ENCODE measurements around the gene PACRG.
"Not testable (repeated sequence)": the region's sequence is repeated elsewhere in the genome, so short reads cannot be mapped to it uniquely, and the experiment has no call there.

The PACRG gene

GRCh38 chr6:163302747-163303146 is 575.0 kb downstream of the PACRG start:
- no peak for TF ChIP-seq GATA1 (IDR thresholded peaks at IDR 0.05; ENCODE audit: low read depth, low read length)
- DNase-seq = no peak

GRCh38 chr6:163306000-163306399 is 578.2 kb downstream of the PACRG start:
- TF ChIP-seq POLR2A (IDR thresholded peaks at IDR 0.05; ENCODE audit: low read length) = no peak
- TF ChIP-seq GATA1 (IDR thresholded peaks at IDR 0.05; ENCODE audit: low read depth, low read length) = no peak
- DNase-seq = no peak

- no peak for TF ChIP-seq GATA1 (IDR thresholded peaks at IDR 0.05; ENCODE audit: low read depth, low read length)
- TF ChIP-seq POLR2A (IDR thresholded peaks at IDR 0.05; ENCODE audit: low read length) = no peak
- DNase-seq = no peak
These were observed 581.1 kb downstream of the PACRG start for GRCh38 chr6:163308629-163309440.

DNA sequence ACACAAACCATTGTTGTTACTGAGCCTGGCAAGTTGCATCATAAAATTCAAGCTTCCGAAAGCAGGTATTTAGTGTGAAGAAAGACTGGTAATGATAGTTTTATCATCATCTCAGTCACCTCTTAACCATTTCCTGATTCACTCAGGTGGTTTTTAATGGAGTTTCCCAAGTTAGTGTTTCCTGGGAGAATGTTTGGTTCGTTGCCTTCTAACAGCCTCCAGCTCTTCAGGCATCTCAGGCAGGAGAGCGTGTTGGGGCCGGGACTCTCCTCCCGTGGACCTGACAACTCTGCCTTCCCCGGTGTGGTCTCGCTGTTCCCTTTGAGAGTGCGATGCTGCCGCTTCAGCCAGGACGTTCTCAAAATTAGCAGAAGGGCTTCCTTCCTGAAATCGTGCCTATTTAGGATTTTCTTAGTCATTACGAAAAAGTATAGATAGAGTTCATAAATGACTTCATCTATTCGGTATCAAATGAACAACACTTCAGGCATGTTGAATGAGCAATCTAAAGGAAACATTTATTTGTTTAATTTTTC is 581.8 kb downstream of the PACRG start:
- no peak for DNase-seq
- TF ChIP-seq GATA1 (IDR thresholded peaks at IDR 0.05; ENCODE audit: low read depth, low read length) (no peak), POLR2A (IDR thresholded peaks at IDR 0.05; ENCODE audit: low read length) (no peak)

DNA sequence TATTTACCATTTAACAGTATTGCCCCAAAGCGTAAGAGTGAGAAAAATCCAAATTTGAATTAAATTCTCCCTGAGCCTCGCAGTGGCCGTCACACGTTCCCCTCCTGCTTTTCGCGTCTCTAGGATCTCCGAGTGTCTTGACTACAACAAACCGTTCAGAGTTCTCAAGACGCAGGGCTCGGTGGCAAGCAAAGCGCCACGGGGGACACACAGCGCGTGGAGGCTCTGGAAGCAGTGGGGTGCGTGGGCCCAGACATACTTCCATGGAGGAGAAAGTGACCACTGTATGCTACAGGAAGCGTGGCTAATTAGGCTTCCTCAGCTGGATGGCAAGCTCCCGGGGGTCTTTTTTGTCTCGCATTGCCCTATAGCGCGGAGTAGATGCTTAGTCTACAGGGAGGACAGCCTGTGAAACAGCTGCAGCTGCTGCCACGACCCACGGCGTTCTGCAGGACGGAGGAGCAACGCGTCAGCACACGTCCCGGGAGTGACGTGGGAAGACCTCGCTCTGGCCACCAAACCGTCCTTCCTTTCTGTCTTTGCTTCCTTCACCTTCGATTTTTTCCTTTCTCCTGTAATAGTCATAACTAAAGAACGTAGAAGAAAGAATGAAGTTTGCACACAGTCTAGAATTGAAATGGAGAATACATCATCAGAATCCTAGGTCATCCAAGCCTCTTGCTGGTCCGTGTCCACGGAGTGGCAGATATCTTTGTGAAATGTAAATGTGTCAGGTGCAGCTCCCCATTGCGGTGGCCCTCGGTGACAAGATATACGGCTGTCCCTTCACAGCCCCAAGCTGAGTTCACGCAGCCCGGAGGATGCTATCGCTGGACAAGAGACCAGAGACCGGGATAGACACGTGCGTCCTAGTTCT is 582.6 kb downstream of the PACRG start:
- DNase-seq = no peak

DNA sequence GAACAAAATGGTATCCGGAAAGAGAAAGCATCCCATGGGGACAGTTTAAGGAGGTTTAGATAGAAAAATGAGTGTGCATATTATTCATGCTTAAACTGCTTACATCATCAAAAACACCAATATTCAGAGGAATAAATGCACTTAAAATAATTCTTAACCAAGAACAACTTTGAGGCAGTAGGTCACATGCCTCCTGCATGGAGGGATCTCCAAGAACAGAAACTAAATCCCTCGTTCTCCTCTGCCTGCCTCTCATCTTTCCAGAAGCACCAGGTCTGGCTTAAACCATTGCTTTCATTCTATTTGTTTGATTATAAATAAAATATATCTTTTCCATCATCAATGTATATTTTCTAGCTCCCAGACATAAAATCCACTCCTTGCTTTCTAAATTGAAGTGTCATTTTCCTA is 583.2 kb downstream of the PACRG start:
- no peak for DNase-seq
- TF ChIP-seq GATA1 (IDR thresholded peaks at IDR 0.05; ENCODE audit: low read depth, low read length) = no peak
- no peak for TF ChIP-seq POLR2A (IDR thresholded peaks at IDR 0.05; ENCODE audit: low read length)

More for the DNA sequence above, 582.6 kb downstream of the PACRG start:
- TF ChIP-seq POLR2A (IDR thresholded peaks at IDR 0.05; ENCODE audit: low read length) = no peak
- no peak for TF ChIP-seq GATA1 (IDR thresholded peaks at IDR 0.05; ENCODE audit: low read depth, low read length)

- no peak for DNase-seq
- TF ChIP-seq POLR2A (IDR thresholded peaks at IDR 0.05; ENCODE audit: low read length) (no peak), GATA1 (IDR thresholded peaks at IDR 0.05; ENCODE audit: low read depth, low read length) (no peak)
These were observed 584.1 kb downstream of the PACRG start for GRCh38 chr6:163311830-163312229.

DNA sequence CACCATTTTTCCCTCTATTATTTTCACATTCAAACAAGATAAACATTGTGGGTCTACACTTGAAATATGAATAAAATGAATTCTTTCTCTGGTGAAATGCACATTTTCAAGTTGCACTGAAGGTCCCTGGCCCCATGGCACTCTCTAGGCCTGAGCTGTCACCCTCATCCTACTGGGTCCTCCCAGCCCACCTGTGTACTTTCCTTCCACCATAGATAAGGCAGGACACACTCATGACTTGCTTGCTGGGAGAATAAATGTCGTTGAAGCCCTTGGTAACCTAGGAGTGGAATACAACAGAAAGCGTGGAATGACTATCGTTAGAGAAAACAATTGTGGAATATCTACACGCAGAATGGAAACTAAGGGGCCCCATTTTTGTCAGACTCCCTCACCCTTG is 585.8 kb downstream of the PACRG start:
- DNase-seq = no peak

DNA sequence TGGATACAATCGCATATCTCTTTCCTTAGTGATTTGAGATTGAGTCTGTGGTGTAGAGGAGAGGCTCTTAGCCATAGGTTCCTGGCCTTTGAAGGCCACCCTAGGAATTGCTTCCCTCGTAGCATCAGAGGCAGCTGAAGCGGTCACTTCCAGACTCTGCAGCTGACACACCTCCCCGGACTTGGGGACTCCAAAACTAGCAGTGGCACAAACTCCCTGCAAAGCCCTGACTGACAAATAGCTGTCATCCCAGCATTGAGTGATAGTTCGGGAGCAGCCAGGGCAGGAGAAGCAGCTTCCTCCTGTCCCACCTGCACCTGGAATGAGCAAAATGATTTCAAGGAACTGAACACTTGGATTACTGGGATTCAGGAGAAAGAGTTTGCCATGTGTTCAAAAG is 586.2 kb downstream of the PACRG start:
- TF ChIP-seq POLR2A (IDR thresholded peaks at IDR 0.05; ENCODE audit: low read length) (no peak), GATA1 (IDR thresholded peaks at IDR 0.05; ENCODE audit: low read depth, low read length) (no peak)
- DNase-seq = no peak

More for the DNA sequence above, 585.8 kb downstream of the PACRG start:
- no peak for TF ChIP-seq GATA1 (IDR thresholded peaks at IDR 0.05; ENCODE audit: low read depth, low read length)

DNA sequence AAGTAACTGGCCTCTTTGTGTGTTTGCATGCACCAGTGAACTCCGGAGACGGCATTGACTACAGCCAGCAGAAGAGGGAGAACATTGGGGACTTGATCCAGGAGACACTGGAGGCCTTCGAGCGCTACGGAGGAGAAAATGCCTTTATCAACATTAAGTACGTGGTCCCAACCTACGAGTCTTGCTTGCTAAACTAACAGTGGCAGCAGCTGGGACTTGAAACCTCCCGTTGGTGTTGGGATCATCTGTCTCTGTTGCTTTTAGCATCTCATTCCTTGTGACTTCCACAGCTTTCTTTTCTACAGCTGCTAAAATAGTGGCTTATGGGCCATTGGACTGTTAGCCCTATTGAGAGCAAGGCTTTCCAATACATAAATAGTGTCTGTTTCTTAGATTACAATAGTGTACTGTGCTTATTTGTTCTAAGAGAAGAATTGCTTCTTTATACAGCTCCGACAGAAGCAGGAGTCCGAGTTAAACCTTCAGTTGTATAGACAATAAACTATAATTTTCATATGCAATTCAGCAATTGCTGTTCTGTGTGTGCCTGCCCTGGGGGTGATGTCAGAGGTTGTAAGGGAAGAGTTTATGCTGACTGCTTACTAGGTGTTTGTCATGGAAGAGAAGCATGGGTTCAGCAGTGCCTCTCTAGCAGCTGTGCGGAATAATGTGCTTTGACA is 587.2 kb downstream of the PACRG start:
- TF ChIP-seq POLR2A (IDR thresholded peaks at IDR 0.05; ENCODE audit: low read length) (no peak), GATA1 (IDR thresholded peaks at IDR 0.05; ENCODE audit: low read depth, low read length) (no peak)

GRCh38 chr6:163316866-163317495 is 589.2 kb downstream of the PACRG start:
- DNase-seq = not testable (repeated sequence)

More for the DNA sequence above, 587.2 kb downstream of the PACRG start:
- no peak for DNase-seq

- DNase-seq = no peak
- TF ChIP-seq GATA1 (IDR thresholded peaks at IDR 0.05; ENCODE audit: low read depth, low read length) = no peak
- TF ChIP-seq POLR2A (IDR thresholded peaks at IDR 0.05; ENCODE audit: low read length) = no peak
These were observed 590.5 kb downstream of the PACRG start for GRCh38 chr6:163318071-163318786.
